Gastroesophageal sphincter (tissue), 4 donors: Measurements from ENCODE around the gene TCL1A. TPM values are rescaled to one million over a fixed set of nuclear protein-coding genes. Genes with fewer than 3 reads are reported as not detected.

Experiments used
- ATAC-seq: fragments of 150-250 bp; one replicate; pipeline ENCODE4 v1.9.1; 2016; ENCODE audit warnings: mild to moderate bottlenecking, moderate library complexity
- H3K27ac ChIP-seq, 4 donors: fragments of 200-600 bp; sonication (generic) in 3 of 4; 1 replicate in 3 of 4; 2 replicates in 1 of 4; pipeline ENCODE4 v1.5.1; 2016 to 2019
- H3K27me3 ChIP-seq: fragments of 200-600 bp; sonication (generic); one replicate; pipeline ENCODE4 v1.5.1; 2019
- H3K36me3 ChIP-seq, 2 donors: fragments of 200-600 bp; sonication (generic); one replicate each; pipeline ENCODE4 v1.5.1; 2019; ENCODE audit warnings: control low read depth in 1 of 2
- H3K4me1 ChIP-seq, 3 donors: fragments of 200-600 bp; sonication (generic); 1 replicate in 2 of 3; 2 replicates in 1 of 3; pipeline ENCODE4 v1.5.1; 2016 to 2019; ENCODE audit warnings: control low read depth in 2 of 3
- H3K4me3 ChIP-seq, 2 donors: fragments of 200-600 bp; sonication (generic); one replicate each; pipeline ENCODE4 v1.5.1; 2019; ENCODE audit warnings: mild to moderate bottlenecking in 1 of 2, moderate library complexity in 1 of 2
- H3K9me3 ChIP-seq, 3 donors: fragments of 200-600 bp; sonication (generic); one replicate each; pipeline ENCODE4 v1.5.1; 2017 to 2019; ENCODE audit warnings: control low read depth in 2 of 3
- CTCF ChIP-seq, 4 experiments: fragments of 200-600 bp in 2 of 4; fragments of 450-650 bp in 2 of 4; sonication (generic) in 1 of 4; IDR thresholded peaks; one replicate each; pipeline ENCODE4 v1.5.1; 2017 to 2019; ENCODE audit warnings: antibody characterized with exemption in 4 of 4, mild to moderate bottlenecking in 2 of 4, moderate library complexity in 2 of 4
- EP300 ChIP-seq: sonication (generic); formaldehyde crosslinking; IDR thresholded peaks from one replicate; pipeline ENCODE4 v1.6.1; 2017; ENCODE audit warnings: antibody characterized with exemption, mild to moderate bottlenecking
- POLR2A ChIP-seq, 2 donors: fragments of 450-650 bp; IDR thresholded peaks; one replicate each; pipeline ENCODE4 v1.6.1; 2017; ENCODE audit warnings: antibody characterized with exemption in 2 of 2, mild to moderate bottlenecking in 2 of 2, moderate library complexity in 1 of 2
- POLR2AphosphoS5 ChIP-seq: sonication (generic); formaldehyde crosslinking; IDR thresholded peaks from one replicate; pipeline ENCODE4 v1.6.1; 2017; ENCODE audit warnings: antibody characterized with exemption
- WGBS, 2 donors: methylation state at CpG; one replicate each; pipeline ENCODE4 v1.1.5; 2018; ENCODE audit warnings: low coverage in 1 of 2; 5-methylcytosine and 5-hydroxymethylcytosine counted together
- total RNA-seq, 4 donors: library from RNA; depleted of rRNA; stranded (reverse); fragments of >200 nt; gene quantifications; one replicate each; pipeline ENCODE4 v1.1.0, GENCODE V29; 2016

Gene TCL1A
- total RNA-seq, 4 donors from 2014 or later, result not detected

GRCh38 chr14:95679148-95679815, 34.6 kb downstream of the TCL1A start:
- ATAC-seq, result no peak
- Histone ChIP-seq H3K36me3 (no peaks in the 10 kb centered on the region), H3K4me1 (no peaks in the 10 kb centered on the region), H3K27ac (no peak overlapping the region), H3K4me3 (no peak overlapping the region), H3K27me3 (peaks cover 38% of the 10 kb centered on the region), H3K9me3 (peaks cover 0 to 12% (median 0%) of the 10 kb centered on the region in 3 donors)
- TF ChIP-seq POLR2A (IDR thresholded peaks at IDR 0.05) (no peak), EP300 (no peak)
- 49 to 61% methylated on average over 3 to 4 of the region's 4 CpGs for WGBS, 2 donors

GRCh38 chr14:95677179-95677835, 36.6 kb downstream of the TCL1A start:
- no peak overlapping the region for H3K4me3 ChIP-seq

GRCh38 chr14:95675486-95675885, 38.4 kb downstream of the TCL1A start:
- Histone ChIP-seq H3K4me1 (no peaks in the 10 kb centered on the region), H3K9me3 (peaks cover 0 to 12% (median 0%) of the 10 kb centered on the region in 3 donors), H3K27ac (no peak overlapping the region), H3K4me3 (no peak overlapping the region), H3K27me3 (peaks cover 32% of the 10 kb centered on the region), H3K36me3 (no peaks in the 10 kb centered on the region)
- 61 to 80% methylated on average over 1 to 4 of the region's 4 CpGs for whole genome bisulfite sequencing, 2 donors
- no peak for ATAC-seq
- no peak for TF ChIP-seq POLR2A (IDR thresholded peaks at IDR 0.05)
- no peak for TF ChIP-seq CTCF (IDR thresholded peaks at IDR 0.05)
- no peak for TF ChIP-seq EP300

More at GRCh38 chr14:95677179-95677835, 36.6 kb downstream of the TCL1A start:
- Histone ChIP-seq H3K27me3 (peaks cover 32% of the 10 kb centered on the region), H3K27ac (no peak overlapping the region), H3K36me3 (no peaks in the 10 kb centered on the region), H3K9me3 (peaks cover 0 to 12% (median 0%) of the 10 kb centered on the region in 3 donors), H3K4me1 (no peaks in the 10 kb centered on the region)
- WGBS, 2 donors, result 80% methylated on average over 1 of the region's 4 CpGs; no CpG with 5 or more reads in 1 of the 2 donors
- TF ChIP-seq CTCF (IDR thresholded peaks at IDR 0.05), result no peak
- TF ChIP-seq EP300, result no peak
- TF ChIP-seq POLR2A (IDR thresholded peaks at IDR 0.05), result no peak
- TF ChIP-seq POLR2AphosphoS5, result no peak
- no peak for ATAC-seq

- Histone ChIP-seq H3K4me3 (no peak overlapping the region), H3K4me1 (no peaks in the 10 kb centered on the region), H3K9me3 (peaks cover 0 to 12% (median 0%) of the 10 kb centered on the region in 3 donors), H3K36me3 (no peaks in the 10 kb centered on the region), H3K27me3 (peaks cover 32% of the 10 kb centered on the region), H3K27ac (no peak overlapping the region)
- no peak for TF ChIP-seq POLR2AphosphoS5
- ATAC-seq, result no peak
- 88 to 97% methylated on average over 4 of the region's 4 CpGs for WGBS, 2 donors
Observed at GRCh38 chr14:95674613-95675012, 39.3 kb downstream of the TCL1A start.

- no peak overlapping the region for H3K27ac ChIP-seq
- H3K36me3 ChIP-seq, result no peaks in the 10 kb centered on the region
- TF ChIP-seq POLR2AphosphoS5 (no peak), EP300 (no peak)
- H3K4me1 ChIP-seq, result peaks cover 0 to 6% (median 0%) of the 10 kb centered on the region in 3 donors
- no peak for ATAC-seq
- H3K9me3 ChIP-seq, result no peaks in the 10 kb centered on the region
- H3K4me3 ChIP-seq, result no peak overlapping the region
- peaks cover 7% of the 10 kb centered on the region for H3K27me3 ChIP-seq
- WGBS, 2 donors, result 75 to 80% methylated on average over 1 to 9 of the region's 10 CpGs
Observed at GRCh38 chr14:95668235-95668772, 45.6 kb downstream of the TCL1A start.

GRCh38 chr14:95667249-95667693, 46.7 kb downstream of the TCL1A start:
- no peak for ATAC-seq
- WGBS, 2 donors, result 36 to 39% methylated on average over 2 of the region's 3 CpGs
- Histone ChIP-seq H3K36me3 (no peaks in the 10 kb centered on the region), H3K9me3 (no peaks in the 10 kb centered on the region), H3K27me3 (peaks cover 7% of the 10 kb centered on the region), H3K4me1 (peaks cover 0 to 16% (median 0%) of the 10 kb centered on the region in 3 donors), H3K27ac (no peak overlapping the region), H3K4me3 (no peak overlapping the region)
- TF ChIP-seq POLR2AphosphoS5 (no peak), POLR2A (IDR thresholded peaks at IDR 0.05) (no peak)
